GM23248 (cell line): ENCODE data around the gene DHRS12.

ENCODE experiments used
- EZH2 ChIP-seq: fragments of 200-600 bp; sonication (generic); IDR thresholded peaks from 2 replicates; pipeline ENCODE4 v1.6.1; 2018; ENCODE audit warnings: antibody characterized with exemption, mild to moderate bottlenecking; ENCODE audit not compliant: insufficient read depth, poor library complexity, severe bottlenecking
- EZH2phosphoT487 ChIP-seq: fragments of 200-600 bp; sonication (generic); IDR thresholded peaks from 2 replicates; pipeline ENCODE4 v1.6.1; 2018; ENCODE audit warnings: antibody characterized with exemption, moderate library complexity, mild to moderate bottlenecking, low read depth; ENCODE audit not compliant: insufficient read depth

DNA sequence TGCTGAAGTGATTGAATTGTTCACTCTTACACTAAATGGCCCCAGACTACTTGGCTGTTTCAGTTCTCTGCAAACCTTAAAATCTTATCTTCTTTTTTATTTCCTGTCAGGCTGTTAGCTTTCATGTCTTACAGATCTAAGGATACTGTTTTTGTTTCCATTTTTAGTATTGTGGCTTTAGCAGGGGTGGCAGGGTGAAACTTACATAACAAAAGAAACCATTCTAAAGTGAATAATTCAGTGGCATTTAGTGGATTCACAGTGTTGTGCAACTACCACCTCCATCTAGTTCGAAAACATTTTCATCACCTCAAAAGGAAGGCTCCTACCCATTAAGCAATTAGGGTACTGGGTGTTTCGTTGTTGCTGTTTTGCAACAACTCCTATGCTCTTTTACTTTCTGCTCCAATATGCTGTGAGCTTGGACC is 21.2 kb upstream of the DHRS12 start:
- no peak for TF ChIP-seq EZH2
- no peak for TF ChIP-seq EZH2phosphoT487
